Measurements from ENCODE around the gene NTHL1.
"Not testable (repeated sequence)": the region's sequence is repeated elsewhere in the genome, so short reads cannot be mapped to it uniquely, and the experiment has no call there.

Gene NTHL1

DNA sequence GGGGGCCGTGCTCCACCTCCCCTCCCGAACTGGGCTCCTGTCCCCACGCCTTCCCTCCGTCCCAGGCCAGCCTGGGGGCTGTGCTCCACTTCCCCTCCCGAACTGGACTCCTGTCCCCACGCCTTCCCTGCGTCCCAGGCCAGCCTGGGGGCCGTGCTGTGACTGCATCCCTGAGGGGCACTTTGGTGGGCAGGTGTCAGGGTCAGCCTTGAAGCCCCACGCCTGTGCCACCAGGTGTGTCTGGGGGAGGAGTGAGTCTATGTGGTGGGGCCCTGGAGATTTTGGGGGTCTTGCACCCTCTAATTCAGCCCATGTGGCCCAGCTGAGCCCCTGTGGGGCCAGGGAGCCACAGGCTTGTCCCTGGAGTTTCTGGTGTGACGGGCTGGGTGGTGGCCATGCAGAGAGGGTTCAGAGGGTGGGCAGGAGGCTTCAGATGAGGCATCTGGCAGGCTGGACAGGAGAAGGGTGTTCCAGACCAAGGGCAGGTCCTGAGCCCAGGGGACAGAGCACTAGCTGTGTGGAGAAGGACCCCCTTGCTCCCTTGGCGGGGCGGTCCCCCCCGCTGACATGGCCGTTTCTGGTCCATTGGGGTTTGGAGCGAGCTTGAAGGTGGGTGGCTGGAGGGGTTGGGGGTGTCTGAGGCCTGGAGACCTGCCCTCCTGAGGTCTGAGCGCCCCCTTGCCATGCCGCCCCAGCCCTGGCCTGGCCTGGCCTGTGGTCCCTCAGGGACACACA, 12.8 kb downstream of the NTHL1 start:
- TF ChIP-seq, protein P1, sequence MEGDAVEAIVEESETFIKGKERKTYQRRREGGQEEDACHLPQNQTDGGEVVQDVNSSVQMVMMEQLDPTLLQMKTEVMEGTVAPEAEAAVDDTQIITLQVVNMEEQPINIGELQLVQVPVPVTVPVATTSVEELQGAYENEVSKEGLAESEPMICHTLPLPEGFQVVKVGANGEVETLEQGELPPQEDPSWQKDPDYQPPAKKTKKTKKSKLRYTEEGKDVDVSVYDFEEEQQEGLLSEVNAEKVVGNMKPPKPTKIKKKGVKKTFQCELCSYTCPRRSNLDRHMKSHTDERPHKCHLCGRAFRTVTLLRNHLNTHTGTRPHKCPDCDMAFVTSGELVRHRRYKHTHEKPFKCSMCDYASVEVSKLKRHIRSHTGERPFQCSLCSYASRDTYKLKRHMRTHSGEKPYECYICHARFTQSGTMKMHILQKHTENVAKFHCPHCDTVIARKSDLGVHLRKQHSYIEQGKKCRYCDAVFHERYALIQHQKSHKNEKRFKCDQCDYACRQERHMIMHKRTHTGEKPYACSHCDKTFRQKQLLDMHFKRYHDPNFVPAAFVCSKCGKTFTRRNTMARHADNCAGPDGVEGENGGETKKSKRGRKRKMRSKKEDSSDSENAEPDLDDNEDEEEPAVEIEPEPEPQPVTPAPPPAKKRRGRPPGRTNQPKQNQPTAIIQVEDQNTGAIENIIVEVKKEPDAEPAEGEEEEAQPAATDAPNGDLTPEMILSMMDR (conservative IDR thresholded peaks at IDR 0.05; ENCODE audit: control insufficient read depth, insufficient read depth, low read depth, low read length) = no peak
- no peak overlapping the region for H3K4me3 ChIP-seq (ENCODE audit: control insufficient read depth, low read depth, low read length)
- no peak for DNase-seq (ENCODE audit: low read depth)

DNA sequence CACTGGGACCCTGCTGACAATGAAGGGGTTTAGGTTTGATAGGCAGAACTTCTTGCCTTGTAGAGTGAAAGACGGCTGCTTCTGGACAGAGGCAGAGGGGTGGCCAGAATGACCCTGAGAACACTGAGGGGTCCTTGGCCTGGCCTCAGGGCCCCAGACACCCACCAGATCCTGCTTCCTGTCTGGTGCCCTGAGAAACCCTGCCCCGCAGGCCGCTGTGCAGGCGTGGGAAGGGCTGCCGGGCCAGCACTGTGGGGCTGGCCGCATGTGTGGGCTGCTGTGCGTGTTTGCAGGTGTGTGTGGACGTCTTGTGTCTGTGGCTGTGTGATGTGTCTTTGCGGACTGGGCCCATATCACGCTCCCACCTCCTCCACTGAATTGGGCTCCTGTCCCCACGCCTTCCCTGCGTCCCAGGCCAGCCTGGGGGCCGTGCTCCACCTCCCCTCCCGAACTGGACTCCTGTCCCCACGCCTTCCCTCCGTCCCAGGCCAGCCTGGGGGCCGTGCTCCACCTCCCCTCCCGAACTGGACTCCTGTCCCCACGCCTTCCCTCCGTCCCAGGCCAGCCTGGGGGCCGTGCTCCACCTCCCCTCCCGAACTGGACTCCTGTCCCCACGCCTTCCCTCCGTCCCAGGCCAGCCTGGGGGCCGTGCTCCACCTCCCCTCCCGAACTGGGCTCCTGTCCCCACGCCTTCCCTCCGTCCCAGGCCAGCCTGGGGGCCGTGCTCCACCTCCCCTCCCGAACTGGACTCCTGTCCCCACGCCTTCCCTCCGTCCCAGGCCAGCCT, 13.5 kb downstream of the NTHL1 start:
- H3K4me3 ChIP-seq (ENCODE audit: control insufficient read depth, low read depth, low read length) = peak overlapping the region; percentile 4
- not testable (repeated sequence) for DNase-seq (ENCODE audit: low read depth)

DNA sequence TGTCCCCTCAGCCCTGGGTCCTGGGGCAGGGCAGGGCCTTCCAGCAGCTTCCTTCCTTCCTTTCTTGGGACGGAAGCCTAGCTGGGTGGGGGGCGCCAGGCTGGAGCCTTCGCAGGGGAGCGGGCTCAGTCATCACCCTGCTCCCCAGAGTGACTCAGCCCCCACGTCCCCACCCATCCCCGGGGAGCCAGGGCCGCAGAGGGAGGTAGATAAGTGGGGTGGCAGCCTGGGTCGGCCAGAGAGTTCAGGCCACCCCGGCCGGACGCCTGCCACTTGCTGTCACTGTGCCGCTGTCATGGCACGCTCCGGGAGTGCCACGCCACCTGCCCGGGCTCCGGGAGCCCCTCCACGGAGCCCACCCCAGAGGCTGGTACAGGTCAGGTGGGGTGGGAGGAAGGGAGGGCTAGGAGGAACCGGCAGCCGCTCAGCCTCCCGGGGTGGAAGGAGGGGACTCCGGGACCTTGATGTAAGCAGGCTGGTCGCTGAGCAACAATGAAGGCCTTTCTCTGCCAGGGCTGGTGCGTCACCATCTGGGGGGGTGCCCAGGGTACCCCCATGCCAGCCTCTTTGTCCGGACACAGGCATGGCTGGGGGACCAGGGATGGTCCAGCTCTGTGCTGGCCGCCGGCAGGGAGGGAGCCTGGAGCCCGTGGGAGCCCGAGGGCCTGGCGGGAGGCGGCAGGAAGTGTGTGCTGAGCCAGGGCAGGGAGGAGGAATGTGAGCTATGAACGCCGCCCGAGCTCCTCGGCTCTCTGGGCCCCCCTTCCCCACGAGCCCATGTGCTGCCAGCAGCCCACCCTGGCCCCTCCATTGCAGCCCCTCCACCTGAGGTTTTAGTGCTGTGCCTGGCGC, 14.4 kb downstream of the NTHL1 start:
- DNase-seq (ENCODE audit: low read depth) = peak; percentile 34

DNA sequence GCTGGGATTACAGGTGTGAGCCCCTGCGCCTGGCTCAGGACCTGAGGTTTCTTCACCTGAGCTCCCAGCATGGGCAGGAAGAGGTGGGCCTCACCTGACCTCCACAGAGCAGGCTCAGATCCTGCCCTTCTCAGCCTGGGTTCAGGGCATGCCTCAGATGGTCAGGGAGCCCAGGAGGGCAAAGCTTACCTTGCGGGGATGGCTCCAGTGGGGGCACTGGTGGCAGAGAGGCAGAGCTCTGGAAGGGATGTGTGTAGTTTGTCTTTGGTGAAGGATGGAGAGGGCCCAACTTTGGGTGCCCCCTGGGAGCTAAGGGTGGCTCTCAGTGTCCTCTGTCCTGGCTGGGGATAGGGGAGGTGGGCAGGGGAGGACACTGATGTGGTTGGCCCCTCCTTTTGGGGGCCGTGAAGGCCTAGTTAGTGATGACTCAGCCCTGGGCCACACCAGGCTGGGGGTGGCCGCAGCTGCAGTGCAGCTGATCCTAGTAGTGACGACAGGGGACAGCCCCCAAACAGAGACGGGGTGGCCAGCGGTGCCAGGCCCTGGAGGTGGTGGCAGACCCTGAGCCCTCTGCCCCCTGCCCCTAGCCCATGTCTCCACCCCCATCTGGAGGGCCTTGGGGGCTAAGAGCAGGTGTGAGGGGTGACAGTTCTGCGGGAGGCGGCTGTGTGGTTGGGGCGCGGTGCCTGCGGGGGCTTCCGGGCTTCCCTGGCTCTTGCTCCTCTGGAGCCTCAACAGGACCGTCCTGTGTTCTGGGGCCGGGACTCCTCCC, 15.2 kb downstream of the NTHL1 start:
- no peak overlapping the region for H3K4me3 ChIP-seq (ENCODE audit: control insufficient read depth, low read depth, low read length)

More for the DNA sequence above, 14.4 kb downstream of the NTHL1 start:
- H3K4me3 ChIP-seq (ENCODE audit: control insufficient read depth, low read depth, low read length) = peak overlapping the region; percentile 4
- TF ChIP-seq, protein P1 (conservative IDR thresholded peaks at IDR 0.05; ENCODE audit: control insufficient read depth, insufficient read depth, low read depth, low read length) = no peak

DNA sequence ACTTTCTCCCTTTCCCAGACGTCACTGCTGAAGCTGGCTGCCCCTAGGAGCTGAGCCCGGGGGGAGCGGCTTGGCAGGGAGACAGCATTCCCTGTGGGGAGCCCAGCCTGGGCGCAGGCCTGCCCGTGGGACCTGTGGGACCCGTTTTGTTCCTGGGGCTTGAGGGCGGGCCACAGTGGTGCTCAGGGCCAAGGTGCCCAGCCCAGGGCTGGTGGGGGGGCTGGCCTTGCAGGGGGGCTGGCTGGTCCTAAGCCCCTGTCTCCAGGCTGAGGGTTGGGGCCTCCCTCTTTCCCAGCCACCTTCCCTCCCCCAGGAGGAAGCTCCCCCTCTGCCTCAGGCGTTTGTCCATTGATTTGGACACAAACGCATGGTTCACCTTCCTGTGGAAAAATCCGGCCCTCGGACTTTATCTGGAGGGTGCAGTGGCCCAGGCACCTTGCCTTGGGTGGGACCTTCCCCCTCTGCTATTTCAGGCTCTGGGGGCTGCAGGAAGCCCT, 16.5 kb downstream of the NTHL1 start:
- no peak for DNase-seq (ENCODE audit: low read depth)
- no peak overlapping the region for H3K4me3 ChIP-seq (ENCODE audit: control insufficient read depth, low read depth, low read length)
- TF ChIP-seq, protein P1 (conservative IDR thresholded peaks at IDR 0.05; ENCODE audit: control insufficient read depth, insufficient read depth, low read depth, low read length) = no peak

More for the DNA sequence above, 15.2 kb downstream of the NTHL1 start:
- TF ChIP-seq, protein P1 (conservative IDR thresholded peaks at IDR 0.05; ENCODE audit: control insufficient read depth, insufficient read depth, low read depth, low read length) = no peak
- DNase-seq (ENCODE audit: low read depth) = peak; percentile 26

DNA sequence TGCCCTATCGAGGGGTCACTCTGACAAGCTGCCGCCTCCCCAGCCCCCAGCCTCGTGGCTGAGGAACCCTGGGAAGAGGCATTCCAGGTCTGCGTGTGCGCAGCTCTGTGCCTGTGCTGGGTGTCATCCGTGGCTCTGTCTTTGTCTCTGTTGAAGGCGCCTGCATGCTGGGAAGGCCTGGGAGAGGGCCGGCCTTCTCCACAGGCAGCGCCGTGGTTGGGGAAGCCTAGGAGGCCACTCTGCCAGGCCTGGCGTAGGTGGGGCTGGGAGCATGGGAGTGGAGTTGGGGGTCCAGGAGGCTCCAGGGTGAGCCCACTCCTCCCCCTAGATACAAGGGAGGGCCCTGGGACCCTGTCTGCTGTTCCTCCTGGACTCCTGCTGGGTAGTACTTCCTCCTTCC, 17.6 kb downstream of the NTHL1 start:
- TF ChIP-seq, protein P1 (conservative IDR thresholded peaks at IDR 0.05; ENCODE audit: control insufficient read depth, insufficient read depth, low read depth, low read length) = no peak
- DNase-seq (ENCODE audit: low read depth) = no peak
- no peak overlapping the region for H3K4me3 ChIP-seq (ENCODE audit: control insufficient read depth, low read depth, low read length)
